ENCODE results near the gene LENEP. TPM values are rescaled to one million over a fixed set of nuclear protein-coding genes. Genes with fewer than 3 reads are reported as not detected.

LENEP gene
- total and polyA plus RNA-seq, 12 donors = 0.44 TPM; not detected in 11

GRCh38 chr1:155035936-155036335 lies 42.5 kb downstream of the LENEP start:
- WGBS, 4 donors = 73 to 83% (median 79%) methylated on average over 2 of the region's 2 CpGs
- Histone ChIP-seq H3K4me1 (replicated peaks in 1 of 2) (no peaks in the 10 kb centered on the region), H3K27me3 (no peaks in the 10 kb centered on the region), H3K27ac (no peak overlapping the region), H3K9me3 (replicated peaks in 1 of 3) (no peaks in the 10 kb centered on the region), H3K36me3 (replicated peaks in 1 of 2) (no peaks in the 10 kb centered on the region), H3K4me3 (no peak overlapping the region)
- no peak for TF ChIP-seq POLR2A (IDR thresholded peaks at IDR 0.05)
- no peak for TF ChIP-seq CTCF (IDR thresholded peaks at IDR 0.05)
- DNase-seq = no peak
- intact Hi-C loops (cut with DNase I) = no loop called here

GRCh38 chr1:155037043-155037442 lies 43.7 kb downstream of the LENEP start:
- intact Hi-C loops (cut with DNase I) = no loop called here
- TF ChIP-seq POLR2A (IDR thresholded peaks at IDR 0.05) = no peak
- TF ChIP-seq CTCF (IDR thresholded peaks at IDR 0.05) = no peak
- Histone ChIP-seq H3K27ac (no peak overlapping the region), H3K9me3 (replicated peaks in 1 of 3) (no peaks in the 10 kb centered on the region), H3K4me3 (no peak overlapping the region), H3K4me1 (replicated peaks in 1 of 2) (no peaks in the 10 kb centered on the region), H3K27me3 (no peaks in the 10 kb centered on the region), H3K36me3 (replicated peaks in 1 of 2) (no peaks in the 10 kb centered on the region)
- no peak for DNase-seq
- 87 to 94% (median 92%) methylated on average over 3 of the region's 3 CpGs for WGBS, 4 donors

- no peaks in the 10 kb centered on the region for H3K4me1 ChIP-seq (replicated peaks in 1 of 2)
- 86 to 93% (median 89%) methylated on average over 6 of the region's 6 CpGs for WGBS, 4 donors
- H3K4me3 ChIP-seq = no peak overlapping the region
- no peak for DNase-seq
- TF ChIP-seq POLR2A (IDR thresholded peaks at IDR 0.05) (no peak), CTCF (IDR thresholded peaks at IDR 0.05) (no peak)
- H3K9me3 ChIP-seq (replicated peaks in 1 of 3) = no peaks in the 10 kb centered on the region
- no peaks in the 10 kb centered on the region for H3K36me3 ChIP-seq (replicated peaks in 1 of 2)
- intact Hi-C loops (cut with DNase I) = no loop called here
- no peak overlapping the region for H3K27ac ChIP-seq
- no peaks in the 10 kb centered on the region for H3K27me3 ChIP-seq
These were observed 44.6 kb downstream of the LENEP start for GRCh38 chr1:155037851-155038441.

- Histone ChIP-seq H3K27me3 (no peaks in the 10 kb centered on the region), H3K36me3 (replicated peaks in 1 of 2) (no peaks in the 10 kb centered on the region), H3K4me1 (replicated peaks in 1 of 2) (no peaks in the 10 kb centered on the region), H3K4me3 (no peak overlapping the region), H3K9me3 (replicated peaks in 1 of 3) (no peaks in the 10 kb centered on the region), H3K27ac (no peak overlapping the region)
- intact Hi-C loops (cut with DNase I) = no loop called here
- WGBS, 4 donors = 63 to 70% (median 67%) methylated on average over 8 of the region's 8 CpGs
- TF ChIP-seq CTCF (IDR thresholded peaks at IDR 0.05) (no peak), POLR2A (IDR thresholded peaks at IDR 0.05) (no peak)
- no peak for DNase-seq
These were observed 45.4 kb downstream of the LENEP start for GRCh38 chr1:155038602-155039307.
